GM21526 (cell line): ENCODE measurements around the gene C20orf204.

Experiments used
- ATAC-seq: cut with Tn5 transposase; IDR thresholded peaks from one replicate; pipeline ENCODE4 v1.9.1; 2021; ENCODE audit warnings: moderate library complexity; ENCODE audit not compliant: unreplicated experiment, low FRiP score

C20orf204 gene

GRCh38 chr20:64041040-64041780, 5.2 kb downstream of the C20orf204 start:
- no peak for ATAC-seq

- ATAC-seq: no peak
Observed at GRCh38 chr20:64041781-64042053, 5.7 kb downstream of the C20orf204 start.

- no peak for ATAC-seq
Observed at GRCh38 chr20:64042054-64042781, 6.2 kb downstream of the C20orf204 start.

GRCh38 chr20:64043768-64044167, 7.8 kb downstream of the C20orf204 start:
- ATAC-seq: no peak

- ATAC-seq: no peak
Observed at GRCh38 chr20:64044484-64045247, 8.7 kb downstream of the C20orf204 start.

- no peak for ATAC-seq
Observed at GRCh38 chr20:64045346-64046011, 9.5 kb downstream of the C20orf204 start.

GRCh38 chr20:64047046-64047389, 11.0 kb downstream of the C20orf204 start:
- no peak for ATAC-seq

- no peak for ATAC-seq
Observed at GRCh38 chr20:64047968-64048401, 12.0 kb downstream of the C20orf204 start.

- ATAC-seq: no peak
Observed at GRCh38 chr20:64048402-64049044, 12.5 kb downstream of the C20orf204 start.

- ATAC-seq: no peak
Observed at GRCh38 chr20:64049060-64049877, 13.3 kb downstream of the C20orf204 start, which contains the start of gene SOX18. SOX18 (minus strand) TSS chr20:64049639; CDS start chr20:64049516, 123 bp downstream.

- ATAC-seq: no peak
Observed at GRCh38 chr20:64049878-64050260, 13.9 kb downstream of the C20orf204 start.

- ATAC-seq: no peak
Observed at GRCh38 chr20:64050261-64051032, 14.5 kb downstream of the C20orf204 start.

DNA sequence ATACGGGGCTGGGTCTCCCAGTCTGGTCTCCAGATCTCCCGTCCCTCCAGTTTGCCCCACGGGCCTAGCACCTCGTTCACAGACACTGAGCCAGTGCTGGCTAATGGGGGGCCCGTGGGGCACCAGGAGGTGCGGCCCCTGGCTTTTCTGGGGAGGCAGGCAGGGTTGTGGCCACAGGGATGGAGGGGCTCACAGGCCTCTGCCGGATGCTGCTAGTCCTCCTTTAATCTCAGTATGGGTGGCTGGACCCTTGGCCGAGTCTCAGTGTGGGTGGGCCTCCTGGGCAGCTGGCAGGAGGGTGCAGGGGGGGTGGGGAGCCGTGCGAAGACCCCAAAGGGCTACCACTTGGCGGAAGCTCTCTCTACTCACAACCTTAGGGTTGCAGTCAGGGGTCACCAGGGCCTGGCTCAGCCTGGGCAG, 15.1 kb downstream of the C20orf204 start:
- ATAC-seq: no peak

GRCh38 chr20:64051561-64052325, 15.8 kb downstream of the C20orf204 start:
- no peak for ATAC-seq

DNA sequence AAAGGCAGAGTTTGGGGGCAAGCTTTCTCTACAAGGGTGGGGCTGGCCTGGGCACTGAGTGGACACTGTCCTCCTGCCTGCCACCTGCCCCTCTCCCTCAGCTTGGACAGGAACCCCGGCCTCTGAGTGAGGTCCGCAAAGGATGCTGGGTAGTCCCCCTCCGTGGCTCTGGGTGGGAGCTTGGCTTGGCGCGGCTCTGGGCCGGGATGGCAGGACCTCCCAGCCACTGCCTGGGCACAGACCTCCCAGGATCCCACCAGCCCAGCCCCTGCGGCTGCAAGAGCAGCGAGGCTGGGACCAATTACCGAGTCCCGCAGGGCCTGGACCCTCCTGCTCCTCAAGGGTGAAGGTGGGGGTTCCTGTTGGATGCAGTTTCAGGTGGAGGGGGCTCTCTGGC, 16.3 kb downstream of the C20orf204 start:
- ATAC-seq: no peak

- ATAC-seq: no peak
Observed at GRCh38 chr20:64052987-64053840, 17.2 kb downstream of the C20orf204 start.
